Liver (tissue), 3 donors: ENCODE data around the gene TRIM5.

ENCODE experiments used
- EGR1 ChIP-seq, 2 donors: IDR thresholded peaks; 2 replicates each; pipeline ENCODE4 v1.6.1; 2016 to 2018; ENCODE audit warnings: antibody characterized with exemption in 2 of 2, low read depth in 2 of 2
- FOXA2 ChIP-seq: IDR thresholded peaks from 2 replicates; pipeline ENCODE4 v1.6.1; 2016; ENCODE audit warnings: antibody characterized with exemption
- GABPA ChIP-seq, 2 donors: IDR thresholded peaks in 1 of 2; conservative IDR thresholded peaks in 1 of 2; 2 replicates each; pipeline ENCODE4 v1.6.1; 2016; ENCODE audit warnings: antibody characterized with exemption in 2 of 2, mild to moderate bottlenecking in 1 of 2, moderate library complexity in 1 of 2
- HNF4A ChIP-seq, 2 donors: conservative IDR thresholded peaks; 2 replicates each; pipeline ENCODE4 v1.6.1; 2016; ENCODE audit warnings: antibody characterized with exemption in 2 of 2, mild to moderate bottlenecking in 2 of 2
- RAD21 ChIP-seq, 2 donors: IDR thresholded peaks; 2 replicates each; pipeline ENCODE4 v1.6.1; 2016; ENCODE audit warnings: antibody characterized with exemption in 2 of 2, mild to moderate bottlenecking in 2 of 2
- RXRA ChIP-seq, 2 donors: IDR thresholded peaks; 2 replicates each; pipeline ENCODE4 v1.6.1; 2017 to 2018; ENCODE audit warnings: antibody characterized with exemption in 2 of 2, mild to moderate bottlenecking in 1 of 2
- SP1 ChIP-seq: IDR thresholded peaks from 2 replicates; pipeline ENCODE4 v1.6.1; 2018; ENCODE audit warnings: antibody characterized with exemption, mild to moderate bottlenecking
- TAF1 ChIP-seq: conservative IDR thresholded peaks from 2 replicates; pipeline ENCODE4 v1.6.1; 2016; ENCODE audit warnings: antibody characterized with exemption, mild to moderate bottlenecking
- YY1 ChIP-seq: IDR thresholded peaks from 2 replicates; pipeline ENCODE4 v1.6.1; 2016; ENCODE audit warnings: antibody characterized with exemption, mild to moderate bottlenecking
- TF ChIP-seq, protein P1 (sequence below): fragments of 150-350 bp; IDR thresholded peaks from 2 replicates; pipeline ENCODE4 v1.5.1; 2017; ENCODE audit warnings: improper control_type of control experiment, low read depth, low read length; ENCODE audit not compliant: missing input control
- TF ChIP-seq, protein P2 (sequence below): IDR thresholded peaks from 2 replicates; pipeline ENCODE4 v1.6.1; 2016; ENCODE audit warnings: antibody characterized with exemption, mild to moderate bottlenecking
- TF ChIP-seq, protein P3 (sequence below): IDR thresholded peaks from 2 replicates; pipeline ENCODE4 v1.6.1; 2016; ENCODE audit warnings: antibody characterized with exemption
- TF ChIP-seq, protein P4 (sequence below): IDR thresholded peaks from 2 replicates; pipeline ENCODE4 v1.6.1; 2016; ENCODE audit warnings: antibody characterized with exemption
- TF ChIP-seq, protein P5 (sequence below): IDR thresholded peaks from 2 replicates; pipeline ENCODE4 v1.6.1; 2016; ENCODE audit warnings: antibody characterized with exemption
- donor health status: healthy.
- donor health status: healthy.

DNA sequence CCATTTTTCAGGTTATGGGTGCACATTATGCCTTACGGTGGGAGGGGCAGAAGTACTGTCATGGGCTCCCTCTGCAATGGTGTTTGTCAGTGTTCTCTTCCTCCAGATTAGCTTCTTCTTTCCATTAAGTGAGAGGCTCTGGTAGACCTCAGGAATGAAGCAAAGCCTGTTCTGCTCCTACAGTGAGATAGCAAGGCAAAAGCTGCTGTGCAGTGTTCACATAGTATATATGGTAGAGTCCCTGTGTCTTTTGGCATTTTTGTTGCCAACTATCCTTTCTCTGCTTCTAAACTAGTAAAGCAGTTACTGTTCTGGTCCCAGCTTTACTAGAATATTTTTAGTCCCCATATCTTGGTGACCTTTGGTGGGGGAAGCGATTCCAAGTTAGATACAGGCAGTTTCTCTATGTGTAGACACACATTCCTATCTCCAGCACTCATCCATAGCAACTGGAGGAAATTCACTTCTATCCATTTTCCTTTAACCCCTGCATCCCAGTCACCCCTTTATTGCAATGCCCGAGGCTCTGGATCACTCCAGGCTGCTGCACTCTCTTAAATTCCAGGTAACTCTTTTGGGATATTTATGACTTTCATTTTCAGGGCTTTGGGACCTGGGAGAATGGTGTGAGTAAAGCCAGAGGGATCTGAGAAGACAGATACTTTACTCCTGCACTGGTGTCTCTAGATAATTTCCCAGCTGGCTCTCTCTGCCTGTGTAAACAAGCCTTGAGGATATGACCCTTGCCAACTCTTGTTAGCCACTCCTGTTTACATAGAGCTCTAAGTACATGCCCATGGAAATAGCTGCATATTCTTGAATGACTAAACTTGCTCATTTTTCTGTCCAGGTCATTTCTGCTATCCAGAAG lies 64.0 kb downstream of the TRIM5 start:
- no peak for TF ChIP-seq YY1
- TF ChIP-seq, protein P1, sequence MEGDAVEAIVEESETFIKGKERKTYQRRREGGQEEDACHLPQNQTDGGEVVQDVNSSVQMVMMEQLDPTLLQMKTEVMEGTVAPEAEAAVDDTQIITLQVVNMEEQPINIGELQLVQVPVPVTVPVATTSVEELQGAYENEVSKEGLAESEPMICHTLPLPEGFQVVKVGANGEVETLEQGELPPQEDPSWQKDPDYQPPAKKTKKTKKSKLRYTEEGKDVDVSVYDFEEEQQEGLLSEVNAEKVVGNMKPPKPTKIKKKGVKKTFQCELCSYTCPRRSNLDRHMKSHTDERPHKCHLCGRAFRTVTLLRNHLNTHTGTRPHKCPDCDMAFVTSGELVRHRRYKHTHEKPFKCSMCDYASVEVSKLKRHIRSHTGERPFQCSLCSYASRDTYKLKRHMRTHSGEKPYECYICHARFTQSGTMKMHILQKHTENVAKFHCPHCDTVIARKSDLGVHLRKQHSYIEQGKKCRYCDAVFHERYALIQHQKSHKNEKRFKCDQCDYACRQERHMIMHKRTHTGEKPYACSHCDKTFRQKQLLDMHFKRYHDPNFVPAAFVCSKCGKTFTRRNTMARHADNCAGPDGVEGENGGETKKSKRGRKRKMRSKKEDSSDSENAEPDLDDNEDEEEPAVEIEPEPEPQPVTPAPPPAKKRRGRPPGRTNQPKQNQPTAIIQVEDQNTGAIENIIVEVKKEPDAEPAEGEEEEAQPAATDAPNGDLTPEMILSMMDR, result no peak
- TF ChIP-seq RXRA (IDR thresholded peaks at IDR 0.05), result no peak
- no peak for TF ChIP-seq RAD21 (IDR thresholded peaks at IDR 0.05)
- no peak for TF ChIP-seq EGR1 (IDR thresholded peaks at IDR 0.05; ENCODE audit: low read depth in 2 of 2)
- TF ChIP-seq, protein P2, sequence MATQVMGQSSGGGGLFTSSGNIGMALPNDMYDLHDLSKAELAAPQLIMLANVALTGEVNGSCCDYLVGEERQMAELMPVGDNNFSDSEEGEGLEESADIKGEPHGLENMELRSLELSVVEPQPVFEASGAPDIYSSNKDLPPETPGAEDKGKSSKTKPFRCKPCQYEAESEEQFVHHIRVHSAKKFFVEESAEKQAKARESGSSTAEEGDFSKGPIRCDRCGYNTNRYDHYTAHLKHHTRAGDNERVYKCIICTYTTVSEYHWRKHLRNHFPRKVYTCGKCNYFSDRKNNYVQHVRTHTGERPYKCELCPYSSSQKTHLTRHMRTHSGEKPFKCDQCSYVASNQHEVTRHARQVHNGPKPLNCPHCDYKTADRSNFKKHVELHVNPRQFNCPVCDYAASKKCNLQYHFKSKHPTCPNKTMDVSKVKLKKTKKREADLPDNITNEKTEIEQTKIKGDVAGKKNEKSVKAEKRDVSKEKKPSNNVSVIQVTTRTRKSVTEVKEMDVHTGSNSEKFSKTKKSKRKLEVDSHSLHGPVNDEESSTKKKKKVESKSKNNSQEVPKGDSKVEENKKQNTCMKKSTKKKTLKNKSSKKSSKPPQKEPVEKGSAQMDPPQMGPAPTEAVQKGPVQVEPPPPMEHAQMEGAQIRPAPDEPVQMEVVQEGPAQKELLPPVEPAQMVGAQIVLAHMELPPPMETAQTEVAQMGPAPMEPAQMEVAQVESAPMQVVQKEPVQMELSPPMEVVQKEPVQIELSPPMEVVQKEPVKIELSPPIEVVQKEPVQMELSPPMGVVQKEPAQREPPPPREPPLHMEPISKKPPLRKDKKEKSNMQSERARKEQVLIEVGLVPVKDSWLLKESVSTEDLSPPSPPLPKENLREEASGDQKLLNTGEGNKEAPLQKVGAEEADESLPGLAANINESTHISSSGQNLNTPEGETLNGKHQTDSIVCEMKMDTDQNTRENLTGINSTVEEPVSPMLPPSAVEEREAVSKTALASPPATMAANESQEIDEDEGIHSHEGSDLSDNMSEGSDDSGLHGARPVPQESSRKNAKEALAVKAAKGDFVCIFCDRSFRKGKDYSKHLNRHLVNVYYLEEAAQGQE, result no peak
- TF ChIP-seq, protein P3, sequence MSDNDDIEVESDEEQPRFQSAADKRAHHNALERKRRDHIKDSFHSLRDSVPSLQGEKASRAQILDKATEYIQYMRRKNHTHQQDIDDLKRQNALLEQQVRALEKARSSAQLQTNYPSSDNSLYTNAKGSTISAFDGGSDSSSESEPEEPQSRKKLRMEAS, result no peak
- TF ChIP-seq FOXA2, result peak; percentile 86
- no peak for TF ChIP-seq SP1
- peak; percentile 9 to 26 for TF ChIP-seq HNF4A (conservative IDR thresholded peaks at IDR 0.05)
- TF ChIP-seq, protein P4, sequence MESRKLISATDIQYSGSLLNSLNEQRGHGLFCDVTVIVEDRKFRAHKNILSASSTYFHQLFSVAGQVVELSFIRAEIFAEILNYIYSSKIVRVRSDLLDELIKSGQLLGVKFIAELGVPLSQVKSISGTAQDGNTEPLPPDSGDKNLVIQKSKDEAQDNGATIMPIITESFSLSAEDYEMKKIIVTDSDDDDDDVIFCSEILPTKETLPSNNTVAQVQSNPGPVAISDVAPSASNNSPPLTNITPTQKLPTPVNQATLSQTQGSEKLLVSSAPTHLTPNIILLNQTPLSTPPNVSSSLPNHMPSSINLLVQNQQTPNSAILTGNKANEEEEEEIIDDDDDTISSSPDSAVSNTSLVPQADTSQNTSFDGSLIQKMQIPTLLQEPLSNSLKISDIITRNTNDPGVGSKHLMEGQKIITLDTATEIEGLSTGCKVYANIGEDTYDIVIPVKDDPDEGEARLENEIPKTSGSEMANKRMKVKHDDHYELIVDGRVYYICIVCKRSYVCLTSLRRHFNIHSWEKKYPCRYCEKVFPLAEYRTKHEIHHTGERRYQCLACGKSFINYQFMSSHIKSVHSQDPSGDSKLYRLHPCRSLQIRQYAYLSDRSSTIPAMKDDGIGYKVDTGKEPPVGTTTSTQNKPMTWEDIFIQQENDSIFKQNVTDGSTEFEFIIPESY, result no peak
- TF ChIP-seq, protein P5, sequence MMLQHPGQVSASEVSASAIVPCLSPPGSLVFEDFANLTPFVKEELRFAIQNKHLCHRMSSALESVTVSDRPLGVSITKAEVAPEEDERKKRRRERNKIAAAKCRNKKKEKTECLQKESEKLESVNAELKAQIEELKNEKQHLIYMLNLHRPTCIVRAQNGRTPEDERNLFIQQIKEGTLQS, result no peak
- no peak for TF ChIP-seq GABPA (IDR thresholded peaks at IDR 0.05 in 1 of 2, conservative IDR thresholded peaks at IDR 0.05 in 1 of 2)
- no peak for TF ChIP-seq TAF1
